Activated T-helper 9 cell treated with anti-CD3 and anti-CD28 coated beads, Interleukin-2, amount 50 U/mL, for 16 hours (primary cell): ENCODE data around the gene NPIPA5.
"Not testable (repeated sequence)": the region's sequence is repeated elsewhere in the genome, so short reads cannot be mapped to it uniquely, and the experiment has no call there.

Experiments used
- DNase-seq: peaks from one replicate; pipeline ENCODE4 v3.0.0-alpha.2; 2020; ENCODE audit warnings: low read depth

The NPIPA5 gene

DNA sequence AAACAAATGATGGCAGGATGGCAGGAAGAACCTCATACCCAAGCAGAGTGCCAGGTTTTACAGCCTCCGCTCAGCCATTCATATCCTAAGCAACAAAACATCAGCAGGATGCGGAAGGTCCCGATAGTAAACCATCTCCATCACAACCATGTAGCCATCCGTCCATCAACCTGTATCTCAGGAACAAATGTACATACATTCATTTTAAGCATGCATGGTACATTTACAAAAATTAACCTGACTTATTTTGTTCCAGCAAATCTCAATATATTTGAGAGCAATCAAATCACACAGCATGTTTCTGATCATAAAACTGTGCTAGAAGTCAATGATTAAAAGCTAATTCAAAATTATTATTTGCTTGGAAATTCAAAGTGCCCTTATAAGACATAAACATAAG is at the start of gene NPIPA5:
NPIPA5 (minus strand) TSS at position 101 of the 400 bp plus-strand sequence; CDS start at position 101, 0 bp downstream.
- DNase-seq = not testable (repeated sequence)

DNA sequence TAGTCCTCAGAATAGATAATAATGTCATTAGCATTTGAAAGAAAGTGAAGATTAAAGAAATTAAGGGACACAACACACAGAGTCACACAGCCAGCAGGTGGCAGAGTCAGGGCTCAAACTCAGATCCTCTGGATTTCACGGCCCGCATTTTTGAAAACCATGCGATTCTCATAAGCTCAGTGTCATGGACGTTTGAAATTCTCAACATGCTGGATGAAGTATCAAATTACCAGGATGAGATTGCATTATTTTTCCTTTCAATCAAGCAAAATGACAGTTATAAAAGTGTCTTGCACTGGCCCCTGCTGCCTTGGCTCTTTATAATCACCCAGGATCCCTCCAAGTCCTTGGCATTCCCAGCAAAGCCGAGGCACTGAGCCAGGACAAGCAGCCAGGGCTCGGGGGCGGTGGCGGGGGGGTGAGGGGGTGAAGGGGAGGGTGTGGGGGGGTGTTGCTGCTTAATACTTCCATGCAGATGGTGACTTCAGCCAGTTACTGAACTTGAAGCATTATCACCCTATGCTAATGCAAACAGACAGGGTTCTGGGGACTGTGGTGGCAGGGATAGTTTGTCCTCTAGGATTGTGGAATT is 49.6 kb upstream of the NPIPA5 start:
- peak; percentile 27 for DNase-seq

GRCh38 chr16:15426796-15427195 is 48.7 kb upstream of the NPIPA5 start:
- DNase-seq = no peak

GRCh38 chr16:15425861-15426260 is 47.8 kb upstream of the NPIPA5 start:
- no peak for DNase-seq

DNA sequence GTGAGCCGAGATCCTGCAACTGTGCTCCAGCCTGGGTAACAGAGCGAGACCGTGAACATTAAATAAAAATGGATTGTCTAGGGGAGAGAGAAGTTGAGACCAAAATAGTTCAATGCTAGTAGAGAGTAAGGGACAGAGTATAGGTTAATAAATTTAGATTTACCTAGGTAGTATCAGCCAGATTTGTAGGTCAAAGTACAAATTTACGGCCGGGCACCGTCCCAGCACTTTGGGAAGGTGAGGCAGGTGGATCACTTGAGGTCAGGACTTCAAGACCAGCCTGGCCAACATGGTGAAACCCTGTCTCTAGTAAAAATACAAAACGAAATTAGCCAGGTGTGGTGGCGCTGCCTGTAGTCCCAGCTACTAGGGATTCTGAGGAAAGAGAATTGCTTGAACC is 44.1 kb upstream of the NPIPA5 start:
- DNase-seq = no peak

- DNase-seq = not testable (repeated sequence)
Measured at GRCh38 chr16:15421696-15422095, 43.6 kb upstream of the NPIPA5 start.

- no peak for DNase-seq
Measured at GRCh38 chr16:15418206-15418605, 40.1 kb upstream of the NPIPA5 start.

- DNase-seq = no peak
Measured at GRCh38 chr16:15417197-15417596, 39.1 kb upstream of the NPIPA5 start.

DNA sequence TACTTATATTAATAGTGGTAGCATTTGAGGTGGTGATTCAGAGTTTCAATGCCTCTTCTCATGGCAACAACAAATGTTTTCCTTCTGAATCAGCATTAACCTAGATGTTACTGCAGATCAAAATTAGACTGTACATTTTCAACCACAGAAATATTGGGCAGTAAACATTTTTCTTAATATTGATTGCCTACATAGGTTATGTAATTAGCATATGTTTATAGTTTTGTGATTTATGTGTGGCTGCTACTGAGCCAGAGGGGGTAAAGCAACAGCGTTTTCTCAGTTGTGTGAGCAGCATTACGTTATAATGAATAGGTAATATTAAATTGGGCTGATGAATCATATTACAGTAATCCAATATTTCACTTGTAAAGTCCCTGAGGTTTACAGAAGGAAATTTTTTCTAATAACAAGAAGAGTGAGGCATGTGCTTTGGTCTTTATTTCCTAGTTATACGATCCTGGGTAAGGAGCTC is 37.5 kb upstream of the NPIPA5 start:
- DNase-seq = no peak

DNA sequence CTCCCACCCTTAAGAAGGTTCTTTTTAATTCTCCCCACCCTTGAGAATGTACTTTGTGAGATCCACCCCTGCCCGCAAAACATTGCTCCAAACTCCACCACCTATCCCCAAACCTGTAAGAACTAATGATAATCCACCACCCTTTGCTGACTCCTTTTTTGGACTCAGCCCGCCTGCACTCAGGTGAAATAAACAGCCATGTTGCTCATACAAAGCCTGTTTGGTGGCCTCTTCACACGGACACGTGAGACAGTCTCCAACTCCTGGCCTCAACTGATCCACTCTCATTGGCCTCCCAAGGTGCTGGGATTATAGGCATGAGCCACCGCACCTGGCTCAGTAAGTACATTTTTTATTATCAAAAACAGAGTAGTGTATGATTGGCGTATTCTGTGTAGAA is 31.4 kb upstream of the NPIPA5 start:
- DNase-seq = not testable (repeated sequence)

GRCh38 chr16:15407756-15408155 is 29.7 kb upstream of the NPIPA5 start:
- DNase-seq = not testable (repeated sequence)

- DNase-seq = no peak
Measured at GRCh38 chr16:15404792-15405191, 26.7 kb upstream of the NPIPA5 start.

- not testable (repeated sequence) for DNase-seq
Measured at GRCh38 chr16:15404091-15404490, 26.0 kb upstream of the NPIPA5 start.

DNA sequence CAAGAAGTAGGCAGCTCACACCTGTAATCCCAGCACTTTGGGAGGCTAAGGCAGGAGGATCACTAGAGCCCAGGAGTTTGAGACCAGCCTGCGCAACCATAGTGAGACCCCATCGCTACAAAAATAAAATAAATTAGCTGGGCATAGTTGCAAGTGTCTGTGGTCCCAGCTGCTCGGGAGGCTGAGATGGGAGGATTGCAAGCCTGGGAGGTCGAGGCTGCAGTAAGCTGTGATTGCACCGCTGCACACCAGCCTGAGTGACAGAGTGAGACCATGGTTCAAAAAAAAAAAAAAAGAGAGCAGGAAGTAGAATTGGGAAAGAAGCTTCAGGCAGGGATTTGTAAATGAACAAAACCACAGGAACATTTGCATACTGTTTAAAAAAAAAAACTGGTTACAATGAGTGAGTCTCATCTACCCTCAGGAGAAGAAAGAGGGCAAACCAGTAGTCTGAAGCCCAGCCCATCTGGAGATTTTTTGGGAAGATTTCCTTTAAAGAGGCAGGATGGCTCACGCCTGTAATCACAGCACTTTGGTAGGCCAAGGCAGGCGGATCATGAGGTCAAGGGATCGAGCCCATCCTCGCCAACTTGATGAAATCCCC is 25.4 kb upstream of the NPIPA5 start:
- no peak for DNase-seq

DNA sequence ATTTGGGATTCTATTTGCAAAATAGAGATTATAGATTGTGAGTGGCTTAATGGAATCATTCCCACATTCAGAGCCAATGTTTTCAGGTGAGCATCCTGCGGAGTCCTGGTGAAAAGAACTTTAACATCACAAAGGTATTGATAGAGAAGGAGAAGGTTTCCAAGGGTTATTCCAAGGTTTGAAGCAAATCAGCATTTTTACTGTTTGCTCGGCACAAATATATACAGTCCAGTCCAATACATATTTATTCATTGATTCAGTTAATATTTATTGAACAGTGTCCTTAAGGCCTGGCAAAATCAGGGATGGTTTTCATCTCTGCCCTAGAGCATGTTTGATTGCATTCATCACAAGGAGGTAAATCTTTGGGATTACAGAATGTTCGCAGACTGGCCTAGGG is 23.9 kb upstream of the NPIPA5 start:
- no peak for DNase-seq

GRCh38 chr16:15400314-15400713 is 22.2 kb upstream of the NPIPA5 start:
- DNase-seq = not testable (repeated sequence)

GRCh38 chr16:15399317-15399716 is 21.2 kb upstream of the NPIPA5 start:
- no peak for DNase-seq

- no peak for DNase-seq
Measured at GRCh38 chr16:15398618-15399316, 20.7 kb upstream of the NPIPA5 start.

DNA sequence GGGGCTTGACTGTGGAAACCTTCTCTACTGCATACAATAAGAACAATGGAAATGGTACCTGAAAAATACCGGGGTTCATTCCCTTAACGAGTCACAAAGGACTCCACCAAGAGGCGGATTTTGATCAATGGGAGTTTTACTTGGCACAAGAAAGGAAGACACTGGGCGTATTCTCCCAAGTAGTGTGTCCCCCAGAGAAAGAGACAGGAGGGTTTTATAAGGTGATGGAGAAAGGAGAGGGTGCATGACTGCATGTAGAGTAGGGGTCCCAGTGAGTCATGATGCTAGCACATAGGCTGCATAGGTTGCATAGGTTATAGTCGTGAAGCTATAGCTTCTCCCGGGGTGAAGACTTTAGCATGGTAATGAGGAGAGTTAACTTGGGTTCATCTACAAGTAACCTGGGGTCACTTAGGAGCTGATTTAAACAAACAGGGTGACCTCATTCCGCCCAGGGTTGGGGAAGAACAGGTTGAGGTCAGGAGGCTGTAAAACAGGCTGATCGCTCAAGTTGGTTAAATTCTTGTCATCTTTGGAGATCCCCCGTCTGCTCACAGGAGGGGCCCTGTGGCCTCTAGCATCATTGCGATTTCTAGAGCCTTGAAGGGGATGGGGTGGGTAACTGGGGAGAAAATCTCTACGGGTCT is 19.0 kb upstream of the NPIPA5 start:
- DNase-seq = no peak

DNA sequence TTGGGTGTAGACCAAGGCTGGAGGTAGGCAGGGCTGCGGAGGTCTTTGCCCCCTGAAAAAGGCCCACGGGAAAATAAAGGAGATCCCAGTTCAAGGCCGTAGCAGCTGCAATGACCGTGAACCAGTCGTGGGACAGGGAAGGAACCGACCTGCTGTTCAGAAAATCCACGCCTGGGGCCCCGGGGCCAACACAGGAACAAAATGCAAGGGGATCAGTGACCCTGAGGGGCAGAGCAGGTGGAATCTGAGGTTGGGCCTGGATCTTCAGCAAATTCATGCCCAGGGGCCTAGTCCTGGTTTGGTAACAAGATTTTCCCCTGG is 18.4 kb upstream of the NPIPA5 start:
- DNase-seq = not testable (repeated sequence)

DNA sequence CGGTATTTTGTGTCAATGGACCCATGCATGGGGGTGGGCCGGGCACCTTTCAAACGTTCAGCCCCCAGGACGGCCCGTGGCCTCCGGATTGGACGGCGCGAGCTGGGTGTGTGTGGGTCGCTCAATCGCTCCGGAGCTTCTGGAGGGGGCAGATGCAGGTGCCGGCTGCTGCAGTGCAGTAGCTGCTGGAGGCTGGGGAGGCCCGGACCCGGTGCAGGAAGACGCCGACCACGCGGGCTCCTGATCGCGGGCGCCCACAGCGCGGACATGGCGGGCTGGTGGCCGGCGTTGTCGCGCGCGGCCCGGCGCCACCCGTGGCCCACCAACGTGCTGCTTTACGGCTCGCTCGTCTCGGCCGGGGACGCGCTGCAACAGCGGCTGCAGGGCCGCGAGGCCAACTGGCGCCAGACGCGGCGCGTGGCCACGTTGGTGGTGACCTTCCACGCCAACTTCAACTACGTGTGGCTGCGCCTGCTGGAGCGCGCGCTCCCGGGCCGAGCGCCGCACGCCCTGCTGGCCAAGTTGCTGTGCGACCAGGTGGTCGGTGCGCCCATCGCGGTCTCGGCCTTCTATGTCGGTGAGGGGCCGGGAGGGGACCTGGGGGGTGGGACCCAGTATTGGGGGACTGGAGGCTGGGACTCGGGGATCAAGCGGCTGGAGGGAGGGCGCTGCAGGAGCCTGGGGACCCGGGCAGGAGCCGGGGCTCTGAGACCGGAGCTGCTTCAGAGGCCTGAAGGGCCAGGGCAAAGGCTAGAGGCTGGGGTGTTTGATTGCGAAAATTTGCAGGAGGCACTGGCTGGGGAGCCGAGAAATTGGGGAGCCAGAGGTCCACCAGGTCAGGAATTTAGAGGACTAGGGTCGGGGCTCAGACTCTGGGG is 17.8 kb upstream of the NPIPA5 start, which contains the start of gene MPV17L:
MPV17L (plus strand) TSS at position 124 of the 878 bp plus-strand sequence; CDS start at position 268, 144 bp downstream.
- not testable (repeated sequence) for DNase-seq

- DNase-seq = not testable (repeated sequence)
Measured at GRCh38 chr16:15393025-15393424, 14.9 kb upstream of the NPIPA5 start.
